Neuron (in vitro differentiated cells): ENCODE results near the gene SYNJ2.
"Not testable (repeated sequence)": the region's sequence is repeated elsewhere in the genome, so short reads cannot be mapped to it uniquely, and the experiment has no call there.

Source experiments
- H2AFZ ChIP-seq: one replicate; pipeline ENCODE4 v1.6.1; 2013; ENCODE audit warnings: low read depth, mild to moderate bottlenecking, inconsistent platforms, low read length, moderate library complexity
- H3K27me3 ChIP-seq: one replicate; pipeline ENCODE4 v1.6.1; 2013; ENCODE audit warnings: low read length; ENCODE audit not compliant: insufficient read depth
- H3K36me3 ChIP-seq: one replicate; pipeline ENCODE4 v1.6.1; 2013; ENCODE audit warnings: low read length; ENCODE audit not compliant: insufficient read depth
- H3K4me1 ChIP-seq: one replicate; pipeline ENCODE4 v1.6.1; 2013; ENCODE audit warnings: low read length; ENCODE audit not compliant: insufficient read depth
- H3K4me3 ChIP-seq: 2 replicates; pipeline ENCODE4 v1.5.1; 2013; ENCODE audit warnings: mild to moderate bottlenecking, low read length, moderate library complexity
- H3K9me3 ChIP-seq: one replicate; pipeline ENCODE4 v1.6.1; 2013; ENCODE audit warnings: low read length

The SYNJ2 gene, protein sequence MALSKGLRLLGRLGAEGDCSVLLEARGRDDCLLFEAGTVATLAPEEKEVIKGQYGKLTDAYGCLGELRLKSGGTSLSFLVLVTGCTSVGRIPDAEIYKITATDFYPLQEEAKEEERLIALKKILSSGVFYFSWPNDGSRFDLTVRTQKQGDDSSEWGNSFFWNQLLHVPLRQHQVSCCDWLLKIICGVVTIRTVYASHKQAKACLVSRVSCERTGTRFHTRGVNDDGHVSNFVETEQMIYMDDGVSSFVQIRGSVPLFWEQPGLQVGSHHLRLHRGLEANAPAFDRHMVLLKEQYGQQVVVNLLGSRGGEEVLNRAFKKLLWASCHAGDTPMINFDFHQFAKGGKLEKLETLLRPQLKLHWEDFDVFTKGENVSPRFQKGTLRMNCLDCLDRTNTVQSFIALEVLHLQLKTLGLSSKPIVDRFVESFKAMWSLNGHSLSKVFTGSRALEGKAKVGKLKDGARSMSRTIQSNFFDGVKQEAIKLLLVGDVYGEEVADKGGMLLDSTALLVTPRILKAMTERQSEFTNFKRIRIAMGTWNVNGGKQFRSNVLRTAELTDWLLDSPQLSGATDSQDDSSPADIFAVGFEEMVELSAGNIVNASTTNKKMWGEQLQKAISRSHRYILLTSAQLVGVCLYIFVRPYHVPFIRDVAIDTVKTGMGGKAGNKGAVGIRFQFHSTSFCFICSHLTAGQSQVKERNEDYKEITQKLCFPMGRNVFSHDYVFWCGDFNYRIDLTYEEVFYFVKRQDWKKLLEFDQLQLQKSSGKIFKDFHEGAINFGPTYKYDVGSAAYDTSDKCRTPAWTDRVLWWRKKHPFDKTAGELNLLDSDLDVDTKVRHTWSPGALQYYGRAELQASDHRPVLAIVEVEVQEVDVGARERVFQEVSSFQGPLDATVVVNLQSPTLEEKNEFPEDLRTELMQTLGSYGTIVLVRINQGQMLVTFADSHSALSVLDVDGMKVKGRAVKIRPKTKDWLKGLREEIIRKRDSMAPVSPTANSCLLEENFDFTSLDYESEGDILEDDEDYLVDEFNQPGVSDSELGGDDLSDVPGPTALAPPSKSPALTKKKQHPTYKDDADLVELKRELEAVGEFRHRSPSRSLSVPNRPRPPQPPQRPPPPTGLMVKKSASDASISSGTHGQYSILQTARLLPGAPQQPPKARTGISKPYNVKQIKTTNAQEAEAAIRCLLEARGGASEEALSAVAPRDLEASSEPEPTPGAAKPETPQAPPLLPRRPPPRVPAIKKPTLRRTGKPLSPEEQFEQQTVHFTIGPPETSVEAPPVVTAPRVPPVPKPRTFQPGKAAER (N-terminal part only)

GRCh38 chr6:157981395-157982101, at the start of gene SYNJ2:
Gene SYNJ2, plus strand, starts transcription at chr6:157981863. Its CDS starts 99 bp downstream, at chr6:157981962.
- Histone ChIP-seq H2AFZ (peak within 1 kb of the TSS; percentile 100), H3K36me3 (no peaks in the 10 kb centered on the region), H3K9me3 (no peaks in the 10 kb centered on the region), H3K27me3 (no peaks in the 10 kb centered on the region), H3K4me3 (peak within 1 kb of the TSS; percentile 54), H3K4me1 (peaks cover 7% of the 10 kb centered on the region)

DNA sequence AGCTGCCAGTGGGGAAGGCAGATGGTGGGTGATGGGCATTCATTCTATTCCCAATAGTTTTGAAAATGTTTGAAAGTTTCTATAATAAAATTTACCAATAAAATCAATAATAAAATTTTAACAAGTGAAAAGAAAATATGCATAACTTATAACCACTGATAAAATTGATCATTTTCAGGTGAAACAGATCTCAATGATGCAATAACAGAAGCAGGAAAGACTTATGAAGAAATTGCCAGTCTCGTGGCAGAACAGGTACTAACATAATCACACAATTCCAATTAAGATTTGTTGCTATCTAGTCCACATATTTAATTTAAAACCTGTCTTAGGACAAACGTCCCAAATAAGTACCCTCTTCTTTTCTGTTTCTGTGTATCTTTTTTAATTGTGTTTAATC, 45.9 kb upstream of the SYNJ2 start:
- H3K4me1 ChIP-seq, result no peaks in the 10 kb centered on the region
- H3K4me3 ChIP-seq, result no peak overlapping the region
- no peaks in the 10 kb centered on the region for H3K9me3 ChIP-seq
- H3K36me3 ChIP-seq, result peaks cover 80% of the 10 kb centered on the region
- no peaks in the 10 kb centered on the region for H3K27me3 ChIP-seq
- H2AFZ ChIP-seq, result no peak overlapping the region

- no peaks in the 10 kb centered on the region for H3K27me3 ChIP-seq
- H3K4me3 ChIP-seq, result no peak overlapping the region
- peaks cover 83% of the 10 kb centered on the region for H3K36me3 ChIP-seq
- no peaks in the 10 kb centered on the region for H3K4me1 ChIP-seq
- H3K9me3 ChIP-seq, result no peaks in the 10 kb centered on the region
- H2AFZ ChIP-seq, result no peak overlapping the region
Observed at GRCh38 chr6:157937318-157937717, 44.3 kb upstream of the SYNJ2 start.

DNA sequence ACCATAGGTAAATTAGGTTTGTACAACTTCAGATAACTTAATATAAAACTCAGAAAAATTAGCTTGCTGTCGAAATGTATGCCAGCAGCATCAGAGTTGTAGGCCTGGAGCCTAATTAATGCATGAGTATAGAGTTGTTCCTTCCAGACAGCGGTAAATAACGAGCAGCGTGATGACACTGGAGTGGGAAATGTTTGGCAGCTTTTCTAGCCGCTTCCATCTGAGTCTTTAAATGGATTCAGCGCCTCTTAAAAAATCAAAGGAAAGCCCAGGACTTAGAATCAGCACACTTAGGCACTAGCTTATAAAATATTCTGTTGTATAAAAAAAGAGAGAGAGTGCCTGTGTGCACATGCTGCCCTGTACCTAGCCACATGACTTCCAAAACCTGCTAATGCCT, 43.7 kb upstream of the SYNJ2 start:
- Histone ChIP-seq H3K4me1 (no peaks in the 10 kb centered on the region), H3K4me3 (no peak overlapping the region), H3K27me3 (no peaks in the 10 kb centered on the region), H3K36me3 (peaks cover 78% of the 10 kb centered on the region), H2AFZ (no peak overlapping the region), H3K9me3 (no peaks in the 10 kb centered on the region)

- not testable (repeated sequence) for H3K4me3 ChIP-seq, H2AFZ ChIP-seq, H3K27me3 ChIP-seq, H3K9me3 ChIP-seq, H3K4me1 ChIP-seq
- peaks cover 74% of the 10 kb centered on the region for H3K36me3 ChIP-seq
Observed at GRCh38 chr6:157940375-157941036, 41.2 kb upstream of the SYNJ2 start.

DNA sequence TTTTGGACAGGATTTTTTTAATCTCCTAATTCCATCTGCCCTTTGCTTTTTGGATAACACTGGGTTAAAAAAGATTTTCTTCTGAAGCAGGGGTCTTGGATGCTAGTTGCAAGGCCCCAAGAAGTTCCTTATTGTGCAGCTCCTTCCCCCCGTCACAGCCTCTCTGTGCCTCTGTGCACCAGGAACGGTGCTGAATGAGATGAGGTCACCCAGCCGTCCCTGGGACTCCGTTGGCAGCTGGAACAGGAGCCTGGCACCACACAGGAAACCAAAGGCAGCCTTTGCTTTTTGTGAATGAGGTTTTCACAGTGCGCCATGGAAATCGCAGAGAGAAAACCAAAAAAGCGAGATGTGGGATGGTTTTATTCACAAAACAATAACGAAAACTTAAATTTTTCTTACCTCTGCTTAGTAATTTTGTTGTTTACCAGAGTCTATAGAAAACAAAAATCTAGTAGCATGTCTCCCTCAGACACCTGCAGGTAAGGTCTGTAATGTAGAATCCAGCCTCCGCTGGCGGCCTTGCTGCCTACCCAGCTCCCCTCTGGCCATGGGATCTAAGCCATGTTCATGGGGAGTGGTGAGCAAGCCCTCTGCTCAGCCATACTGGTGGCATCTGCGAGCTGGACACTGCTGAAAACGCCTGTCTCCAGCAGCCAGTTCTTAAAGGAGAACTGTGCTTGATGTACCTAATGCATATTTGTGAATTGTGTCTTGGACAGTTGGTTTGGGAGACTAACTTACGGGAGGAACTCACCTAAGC, 40.4 kb upstream of the SYNJ2 start:
- Histone ChIP-seq H3K9me3 (no peaks in the 10 kb centered on the region), H3K4me1 (no peaks in the 10 kb centered on the region), H3K4me3 (no peak overlapping the region), H3K36me3 (peaks cover 70% of the 10 kb centered on the region), H3K27me3 (no peaks in the 10 kb centered on the region), H2AFZ (no peak overlapping the region)

DNA sequence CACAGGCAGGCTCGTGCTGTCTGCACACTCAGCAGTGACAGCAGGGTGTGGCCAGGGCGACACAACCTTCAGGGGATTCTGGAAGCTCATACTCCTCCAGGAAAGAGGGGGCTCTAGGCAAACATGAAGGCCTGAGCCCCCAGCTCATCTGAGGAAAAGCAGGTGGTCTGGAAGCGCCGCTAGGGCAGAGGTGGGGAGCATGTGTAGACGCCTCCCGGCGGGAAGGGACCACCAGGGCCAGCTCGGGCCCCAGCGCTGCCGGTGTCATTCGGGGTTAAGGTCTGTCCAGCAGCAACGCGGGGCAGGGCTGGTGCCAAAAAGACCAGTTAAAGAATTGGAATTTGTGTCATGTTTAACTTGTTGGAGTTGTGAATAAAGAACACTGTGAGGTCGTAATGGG, 39.3 kb upstream of the SYNJ2 start:
- Histone ChIP-seq H3K4me1 (no peaks in the 10 kb centered on the region), H3K4me3 (no peak overlapping the region), H3K9me3 (no peaks in the 10 kb centered on the region), H3K27me3 (no peaks in the 10 kb centered on the region), H3K36me3 (peaks cover 65% of the 10 kb centered on the region), H2AFZ (no peak overlapping the region)

GRCh38 chr6:157943249-157943963, 38.3 kb upstream of the SYNJ2 start:
- Histone ChIP-seq H3K27me3 (no peaks in the 10 kb centered on the region), H2AFZ (no peak overlapping the region), H3K9me3 (no peaks in the 10 kb centered on the region), H3K4me1 (no peaks in the 10 kb centered on the region), H3K4me3 (no peak overlapping the region), H3K36me3 (peaks cover 56% of the 10 kb centered on the region)

DNA sequence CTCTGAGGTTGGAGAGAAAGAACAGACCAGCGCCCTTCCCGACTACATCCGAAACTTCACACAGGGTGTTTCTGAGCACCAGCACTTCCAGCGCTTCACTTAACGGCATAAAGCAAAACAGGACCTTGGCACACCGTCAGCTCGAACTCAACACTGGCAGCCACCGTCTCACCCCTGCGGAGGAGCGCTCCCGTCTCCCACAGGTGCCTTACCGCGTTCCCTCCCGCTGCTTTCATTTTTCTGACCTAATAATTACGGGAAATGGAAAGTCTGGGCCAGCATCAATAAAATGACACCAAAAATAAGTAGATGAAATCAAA, 37.7 kb upstream of the SYNJ2 start:
- Histone ChIP-seq H3K36me3 (peaks cover 51% of the 10 kb centered on the region), H3K4me3 (no peak overlapping the region), H3K4me1 (no peaks in the 10 kb centered on the region), H2AFZ (no peak overlapping the region), H3K9me3 (no peaks in the 10 kb centered on the region), H3K27me3 (no peaks in the 10 kb centered on the region)

- Histone ChIP-seq H3K9me3 (peaks cover 2% of the 10 kb centered on the region), H3K4me3 (no peak overlapping the region), H3K27me3 (no peaks in the 10 kb centered on the region), H3K4me1 (no peaks in the 10 kb centered on the region), H2AFZ (no peak overlapping the region), H3K36me3 (peaks cover 40% of the 10 kb centered on the region)
Observed at GRCh38 chr6:157944983-157945931, 36.4 kb upstream of the SYNJ2 start.
